IMR-90 (cell line): ENCODE measurements around the gene DPH6. TPM values are rescaled to one million over a fixed set of nuclear protein-coding genes. Genes with fewer than 3 reads are reported as not detected.

Source experiments
- ATAC-seq: fragments of 200-7000 bp; cut with Tn5 transposase; 2 replicates; pipeline ENCODE4 v1.9.1; 2020; ENCODE audit warnings: low read depth, mild to moderate bottlenecking, moderate library complexity
- BruUV-seq: library from RNA; stranded (reverse); fragments of 400-500 nt; replicated peaks from 2 replicates; lab custom pipeline; 2021; lab: Mats Ljungman, UMichigan
- CTCF ChIA-PET: fragments of 300-600 bp; formaldehyde crosslinking; extraction: SDS; loops from one replicate; lab custom pipeline; 2021; ENCODE audit warnings: antibody characterized with exemption; lab: Yijun Ruan, JAX
- POLR2A ChIA-PET: fragments of 300-600 bp; sonication (Branson Sonifier 250); formaldehyde crosslinking; loops from one replicate; lab custom pipeline; 2022; ENCODE audit warnings: antibody characterized with exemption; ENCODE audit not compliant: unreplicated experiment; lab: Charles Lee
- DNase-seq: peaks from one replicate; pipeline ENCODE4 v3.0.0; 2013
- H2AFZ ChIP-seq: replicated peaks from 2 replicates; pipeline ENCODE3; 2013; ENCODE audit warnings: low read length, mild to moderate bottlenecking; ENCODE audit not compliant: poor library complexity
- H2AK5ac ChIP-seq: 2 replicates; pipeline ENCODE4 v1.6.1; 2013; ENCODE audit warnings: low read depth, low read length, inconsistent platforms
- H2AK9ac ChIP-seq: replicated peaks from 2 replicates; pipeline ENCODE3; 2013; ENCODE audit warnings: mild to moderate bottlenecking, low read depth, low read length, moderate library complexity; ENCODE audit not compliant: poor library complexity
- H2BK120ac ChIP-seq: 2 replicates; pipeline ENCODE4 v1.6.1; 2013; ENCODE audit warnings: low read depth, low read length, inconsistent platforms
- H2BK15ac ChIP-seq: 3 replicates; pipeline ENCODE4 v1.6.1; 2013; ENCODE audit warnings: low read depth, low read length, inconsistent platforms
- H2BK20ac ChIP-seq: 2 replicates; pipeline ENCODE4 v1.6.1; 2013; ENCODE audit warnings: low read depth, mild to moderate bottlenecking, inconsistent platforms, low read length, moderate library complexity
- H2BK5ac ChIP-seq: 2 replicates; pipeline ENCODE4 v1.6.1; 2013; ENCODE audit warnings: mild to moderate bottlenecking, low read depth, low read length, inconsistent platforms; ENCODE audit not compliant: poor library complexity, severe bottlenecking
- H3K14ac ChIP-seq: replicated peaks from 2 replicates; pipeline ENCODE4 v1.6.1; 2013; ENCODE audit warnings: low read depth, low read length, inconsistent platforms
- H3K18ac ChIP-seq: 2 replicates; pipeline ENCODE4 v1.6.1; 2013; ENCODE audit warnings: low read depth, low read length, control low read depth
- H3K23ac ChIP-seq: 2 replicates; pipeline ENCODE4 v1.6.1; 2013; ENCODE audit warnings: low read depth, low read length, inconsistent platforms
- H3K27ac ChIP-seq: 2 replicates; pipeline ENCODE4 v1.5.1; 2013; ENCODE audit warnings: mild to moderate bottlenecking, control low read depth, low read length; ENCODE audit not compliant: insufficient read depth
- H3K27me3 ChIP-seq: 2 replicates; pipeline ENCODE4 v1.6.1; 2013; ENCODE audit warnings: low read length; ENCODE audit not compliant: control insufficient read depth, insufficient read depth
- H3K36me3 ChIP-seq: 2 replicates; pipeline ENCODE4 v1.6.1; 2013; ENCODE audit warnings: low read length, mixed read lengths; ENCODE audit not compliant: control insufficient read depth, insufficient read depth
- H3K4ac ChIP-seq: 2 replicates; pipeline ENCODE4 v1.6.1; 2013; ENCODE audit warnings: low read depth, low read length, inconsistent platforms
- H3K4me1 ChIP-seq: 2 replicates; pipeline ENCODE4 v1.6.1; 2013; ENCODE audit warnings: low read length, mixed read lengths; ENCODE audit not compliant: control insufficient read depth, insufficient read depth
- H3K4me2 ChIP-seq: 2 replicates; pipeline ENCODE4 v1.6.1; 2013; ENCODE audit warnings: low read depth, mild to moderate bottlenecking, control low read depth, low read length, moderate library complexity
- H3K4me3 ChIP-seq: 2 replicates; pipeline ENCODE4 v1.5.1; 2013; ENCODE audit warnings: low read depth, mild to moderate bottlenecking, control low read depth, low read length, moderate library complexity; ENCODE audit not compliant: insufficient read depth
- H3K56ac ChIP-seq: 2 replicates; pipeline ENCODE4 v1.6.1; 2013; ENCODE audit warnings: low read length, inconsistent platforms; ENCODE audit not compliant: insufficient read depth; ENCODE audit errors: extremely low read depth
- H3K79me1 ChIP-seq, 2 experiments: 2 replicates each; pipeline ENCODE4 v1.6.1; 2013; ENCODE audit warnings: low read length in 2 of 2, inconsistent platforms in 1 of 2, low read depth in 1 of 2
- H3K9ac ChIP-seq: 2 replicates; pipeline ENCODE4 v1.6.1; 2013; ENCODE audit warnings: low read depth, low read length, control low read depth
- H3K9me1 ChIP-seq: 2 replicates; pipeline ENCODE4 v1.6.1; 2013; ENCODE audit warnings: low read length, inconsistent platforms; ENCODE audit not compliant: insufficient read depth
- H3K9me3 ChIP-seq: 2 replicates; pipeline ENCODE4 v1.6.1; 2013; ENCODE audit warnings: low read length; ENCODE audit not compliant: control insufficient read depth, insufficient read depth
- H4K20me1 ChIP-seq: 2 replicates; pipeline ENCODE4 v1.6.1; 2013; ENCODE audit warnings: low read length, inconsistent platforms; ENCODE audit not compliant: insufficient read depth
- H4K5ac ChIP-seq: 2 replicates; pipeline ENCODE4 v1.6.1; 2013; ENCODE audit warnings: mild to moderate bottlenecking, low read depth, low read length, control low read depth
- H4K8ac ChIP-seq, 2 experiments: 2 replicates each; pipeline ENCODE4 v1.6.1; 2013; ENCODE audit warnings: low read depth in 2 of 2, low read length in 2 of 2, control low read depth in 1 of 2, inconsistent platforms in 1 of 2
- H4K91ac ChIP-seq: 2 replicates; pipeline ENCODE4 v1.6.1; 2013; ENCODE audit warnings: low read depth, low read length, inconsistent platforms; ENCODE audit not compliant: insufficient read depth
- CEBPB ChIP-seq: IDR thresholded peaks from 2 replicates; pipeline ENCODE4 v1.6.1; 2012; ENCODE audit warnings: low read depth, low read length, improper control_type of control experiment
- FOS ChIP-seq: fragments of 150-350 bp; IDR thresholded peaks from 2 replicates; pipeline ENCODE4 v1.6.1; 2016; ENCODE audit warnings: low read depth, low read length
- MAZ ChIP-seq: IDR thresholded peaks from 2 replicates; pipeline ENCODE4 v1.6.1; 2012; ENCODE audit warnings: low read depth, mild to moderate bottlenecking, low read length, improper control_type of control experiment, moderate library complexity, borderline replicate concordance
- MXI1 ChIP-seq: IDR thresholded peaks from 2 replicates; pipeline ENCODE4 v1.6.1; 2012; ENCODE audit warnings: low read depth, mild to moderate bottlenecking, low read length, moderate library complexity, borderline replicate concordance
- RFX5 ChIP-seq: IDR thresholded peaks from 2 replicates; pipeline ENCODE4 v1.8.0; 2012; ENCODE audit warnings: low read depth, mild to moderate bottlenecking, low read length, moderate library complexity
- WGBS, 2 experiments: methylation state at CpG; one replicate each; pipeline versions ENCODE4 v1.1.5 to v1.1.7; 2013; ENCODE audit warnings: missing lambda C conversion rate in 2 of 2; ENCODE audit not compliant: insufficient read length in 1 of 2; ENCODE audit errors: extremely low coverage in 2 of 2; 5-methylcytosine and 5-hydroxymethylcytosine counted together
- dilution Hi-C: fragments of 300-500 bp; cut with HindIII; formaldehyde crosslinking; loops from one replicate; pipeline ENCODE4 v1.14.3; 2018; ENCODE audit warnings: low sequenced_read_pairs; ENCODE audit not compliant: unreplicated experiment
- in situ Hi-C: fragments of 300-500 bp; cut with MboI; formaldehyde crosslinking; loops from 3 replicates; pipeline ENCODE4 v1.14.3; 2019; ENCODE audit warnings: low sequenced_read_pairs, inconsistent platforms, mixed read lengths
- intact Hi-C: fragments of 100-400 bp; cut with micrococcal nuclease; formaldehyde crosslinking; loops from 2 replicates; pipeline ENCODE4 v1.10.0; 2022
- polyA plus RNA-seq, 3 experiments: library from polyadenylated mRNA; depleted of rRNA; stranded (reverse); fragments of >200 nt; gene quantifications; 2 replicates each; pipeline ENCODE4 v1.2.3, GENCODE V29; 2012; ENCODE audit warnings: low replicate concordance in 1 of 3
- total RNA-seq: library from RNA; depleted of rRNA; stranded (reverse); fragments of >200 nt; gene quantifications from 2 replicates; pipeline ENCODE4 v1.2.3, GENCODE V29; 2012
- TF ChIP-seq, protein P1 (sequence below): fragments of 150-350 bp; IDR thresholded peaks from 2 replicates; pipeline ENCODE4 v1.6.1; 2017; ENCODE audit warnings: mild to moderate bottlenecking, antibody characterized with exemption, low read length, low read depth

The DPH6 gene
- total and polyA plus RNA-seq, 2 of the 4 experiments (the other 2 are of a cell fraction): 6.1 to 8.1 TPM

DNA sequence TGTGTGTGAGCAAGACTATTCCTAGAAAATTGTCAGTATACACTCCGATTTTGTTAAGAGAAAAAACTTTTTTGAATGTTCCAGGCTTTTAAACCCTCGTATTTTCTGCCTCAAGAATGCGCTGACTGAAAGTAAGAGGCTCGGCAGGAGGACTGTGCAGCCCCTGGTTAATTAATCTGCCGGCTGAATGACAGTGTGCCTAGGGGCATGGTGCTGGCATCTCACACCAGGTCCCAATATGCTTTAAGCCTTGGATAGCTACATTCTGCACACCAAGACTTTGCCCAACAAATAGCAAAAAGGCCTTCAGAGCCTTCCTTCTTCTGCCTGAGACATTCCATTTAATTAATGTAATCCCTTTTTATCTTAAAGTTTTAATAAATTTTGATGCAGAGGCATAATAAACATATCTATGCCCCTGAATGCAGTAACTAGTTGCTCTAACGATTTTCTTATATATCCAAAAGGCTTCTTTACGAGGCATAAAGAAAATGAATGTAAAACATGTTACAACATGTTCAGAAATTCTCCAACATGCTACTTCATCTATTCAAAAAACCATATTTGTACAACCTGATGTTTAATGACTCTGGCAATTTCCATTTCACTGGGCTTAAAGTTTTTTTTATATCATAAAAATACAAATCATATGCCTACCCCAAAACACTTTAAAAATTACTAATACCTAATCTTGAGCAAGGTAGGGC lies 37.9 kb downstream of the DPH6 start:
- Histone ChIP-seq H2AFZ (no peak overlapping the region), H3K9me3 (no peaks in the 10 kb centered on the region), H3K79me1 (no peaks in the 10 kb centered on the region; a peak in 1 of 4 replicates), H2BK20ac (no peak overlapping the region), H3K4me2 (no peak overlapping the region), H3K27ac (no peak overlapping the region), H3K56ac (no peak overlapping the region), H3K18ac (no peak overlapping the region), H2AK9ac (no peak overlapping the region), H3K4me1 (no peaks in the 10 kb centered on the region), H2BK120ac (no peak overlapping the region), H3K9ac (no peak overlapping the region), H4K5ac (peak overlapping the region; percentile 69; the same call in 1 of the 2 replicates), H2BK5ac (no peak overlapping the region), H2BK15ac (no peak overlapping the region), H4K91ac (no peak overlapping the region), H3K4me3 (no peak overlapping the region), H4K20me1 (no peaks in the 10 kb centered on the region), H3K36me3 (no peaks in the 10 kb centered on the region), H2AK5ac (no peak overlapping the region), H3K23ac (no peak overlapping the region), H3K27me3 (no peaks in the 10 kb centered on the region), H4K8ac (no peak overlapping the region), H3K9me1 (0 out of 2 replicates have a peak, but pooled peaks cover 2% of the 10 kb centered on the region), H3K14ac (no peak overlapping the region), H3K4ac (no peak overlapping the region)
- no TSS peak for BruUV-seq
- DNase-seq (no peak), ATAC-seq (no peak)
- dilution Hi-C loops (no loop called here), in situ Hi-C loops (no loop called here), intact Hi-C loops (no loop called here)
- ChIA-PET CTCF (no interaction called here), POLR2A (no interaction called here)
- WGBS, 2 experiments: 80% methylated on average over 4 of the region's 7 CpGs; no CpG with 5 or more reads in 1 of the 2 experiments
- TF ChIP-seq MAZ (no peak), RFX5 (no peak), CEBPB (no peak), FOS (no peak), MXI1 (no peak)
- TF ChIP-seq, protein P1, sequence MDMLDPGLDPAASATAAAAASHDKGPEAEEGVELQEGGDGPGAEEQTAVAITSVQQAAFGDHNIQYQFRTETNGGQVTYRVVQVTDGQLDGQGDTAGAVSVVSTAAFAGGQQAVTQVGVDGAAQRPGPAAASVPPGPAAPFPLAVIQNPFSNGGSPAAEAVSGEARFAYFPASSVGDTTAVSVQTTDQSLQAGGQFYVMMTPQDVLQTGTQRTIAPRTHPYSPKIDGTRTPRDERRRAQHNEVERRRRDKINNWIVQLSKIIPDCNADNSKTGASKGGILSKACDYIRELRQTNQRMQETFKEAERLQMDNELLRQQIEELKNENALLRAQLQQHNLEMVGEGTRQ: no peak
